ENCODE data around the gene RPS6KB2.

GRCh38 chr11:67465189-67465510, 36.9 kb downstream of the RPS6KB2 start:
- TF ChIP-seq POLR2AphosphoS5 (IDR thresholded peaks at IDR 0.05) (no peak), CTCF (IDR thresholded peaks at IDR 0.05; ENCODE audit: poor library complexity, severe bottlenecking) (no peak), EZH2 (IDR thresholded peaks at IDR 0.05; ENCODE audit: borderline replicate concordance, insufficient read depth, low read length, poor library complexity, severe bottlenecking) (no peak), REST (IDR thresholded peaks at IDR 0.05; ENCODE audit: borderline replicate concordance) (no peak), TAF1 (IDR thresholded peaks at IDR 0.05; ENCODE audit: low read depth) (no peak), EP300 (conservative IDR thresholded peaks at IDR 0.05; ENCODE audit: poor library complexity, severe bottlenecking) (no peak), SMC3 (conservative IDR thresholded peaks at IDR 0.05; ENCODE audit: poor library complexity) (no peak)
